ENCODE results near the gene ADCY9.

DNA sequence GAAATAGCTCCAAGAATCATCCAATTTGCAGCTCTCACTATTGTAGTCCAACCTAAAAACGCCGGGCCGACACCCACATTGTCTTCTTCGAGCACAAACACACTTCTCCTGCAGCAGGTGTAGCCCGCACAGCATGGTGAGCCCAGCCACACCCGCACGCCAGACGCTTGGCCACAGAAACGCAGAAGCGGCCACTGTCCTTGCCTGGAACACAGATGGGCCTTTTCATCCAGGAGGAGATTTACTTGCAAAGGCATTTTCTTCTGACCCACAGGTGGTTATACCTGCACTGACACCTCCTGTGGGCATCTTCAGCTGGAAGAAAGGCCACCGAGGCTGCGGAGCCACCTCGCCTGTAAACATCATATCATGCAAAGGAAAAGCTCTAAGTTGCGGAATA lies 98.4 kb downstream of the ADCY9 start:
- TF ChIP-seq CTCF (conservative IDR thresholded peaks at IDR 0.05; ENCODE audit: low read depth in 2 of 2) (no peak), REST (IDR thresholded peaks at IDR 0.05; ENCODE audit: unreplicated experiment) (no peak), EZH2phosphoT487 (IDR thresholded peaks at IDR 0.05; ENCODE audit: unreplicated experiment) (no peak), POLR2AphosphoS5 (IDR thresholded peaks at IDR 0.05; ENCODE audit: low read depth) (no peak), EZH2 (IDR thresholded peaks at IDR 0.05; ENCODE audit: low read depth, unreplicated experiment) (no peak)

All from GM23338 (cell line).